Kidney (tissue), 14 donors: ENCODE measurements around the gene AANAT. TPM values are rescaled to one million over a fixed set of nuclear protein-coding genes. Genes with fewer than 3 reads are reported as not detected.

Experiments
- DNase-seq, 5 donors: peaks; one replicate each; pipeline ENCODE4 v3.0.0-alpha.2; 2013 to 2020
- FAIRE-seq: peaks from 2 replicates; lab custom pipeline; 2012; peaks lifted over from hg19 to GRCh38; lab: Jason Lieb, UNC
- H3K27ac ChIP-seq, 2 donors: one replicate each; pipeline ENCODE4 v1.7.0; 2013; ENCODE audit warnings: low read depth in 2 of 2, low read length in 2 of 2, inconsistent platforms in 1 of 2
- H3K27me3 ChIP-seq: one replicate; pipeline ENCODE4 v1.7.1; 2013; ENCODE audit warnings: low read length, inconsistent platforms; ENCODE audit not compliant: control insufficient read depth, insufficient read depth
- H3K36me3 ChIP-seq, 3 donors: one replicate each; pipeline versions ENCODE4 v1.7.0 to v1.7.1; 2013; ENCODE audit warnings: low read length in 3 of 3, control low read depth in 1 of 3, inconsistent platforms in 1 of 3; ENCODE audit not compliant: insufficient read depth in 3 of 3, control insufficient read depth in 2 of 3
- H3K4me1 ChIP-seq, 3 donors: one replicate each; pipeline versions ENCODE4 v1.7.0 to v1.7.1; 2013; ENCODE audit warnings: low read length in 3 of 3, inconsistent platforms in 1 of 3, low read depth in 1 of 3; ENCODE audit not compliant: control insufficient read depth in 2 of 3, insufficient read depth in 2 of 3
- H3K4me3 ChIP-seq, 3 donors: one replicate each; pipeline versions ENCODE4 v1.7.0 to v1.8.1; 2013; ENCODE audit warnings: low read length in 3 of 3, control low read depth in 1 of 3, inconsistent platforms in 1 of 3
- H3K9ac ChIP-seq, 3 donors: one replicate each; pipeline versions ENCODE4 v1.7.0 to v1.7.1; 2013; ENCODE audit warnings: low read length in 3 of 3, control low read depth in 1 of 3, inconsistent platforms in 1 of 3
- H3K9me3 ChIP-seq, 3 donors: one replicate each; pipeline versions ENCODE4 v1.7.0 to v1.7.1; 2013; ENCODE audit warnings: low read length in 3 of 3, control low read depth in 1 of 3, inconsistent platforms in 1 of 3; ENCODE audit not compliant: control insufficient read depth in 2 of 3, insufficient read depth in 1 of 3
- CTCF ChIP-seq: IDR thresholded peaks from 3 replicates; pipeline ENCODE4 v1.5.1; 2012; ENCODE audit warnings: mild to moderate bottlenecking, moderate library complexity, borderline replicate concordance; ENCODE audit not compliant: insufficient read depth; ENCODE audit errors: extremely low read depth
- intact Hi-C: fragments of 100-400 bp; cut with DNase I; formaldehyde crosslinking; loops from one replicate; pipeline ENCODE4 v1.11.1; 2022
- polyA plus RNA-seq: library from polyadenylated mRNA; stranded (reverse); fragments of 350-450 nt; fragmentation: Illumina TruSeq; extraction: RNeasy Lipid Tissue Mini Kit (QIAGEN cat#74804); gene quantifications from one replicate; pipeline ENCODE4 v1.2.3, GENCODE V29; 2014; ENCODE audit warnings: low read depth, low replicate concordance; ENCODE audit not compliant: insufficient read depth
- total RNA-seq: library from RNA; stranded (reverse); fragmentation: NEBNext Ultra II Directional; extraction: Animal tissue kit (Norgen Biotek cat#: 25700); gene quantifications from one replicate; pipeline ENCODE4 v1.2.1, GENCODE V29; 2021
- donor health status: control.
- donor health status: control.
- donor health status: control.
- donor health status: control.
- donor health status: control.
- donor health status: DM: yes; HTN: yes; CAD: no.
- donor health status: Normal renal cell carcinoma (clear cell type).

AANAT gene
- total and polyA plus RNA-seq, 2 donors from 2014 or later: not detected

GRCh38 chr17:76481071-76481655 lies 13.8 kb downstream of the AANAT start:
- intact Hi-C loops: no loop called here
- Histone ChIP-seq H3K27ac (no peak overlapping the region), H3K4me3 (no peak overlapping the region), H3K9me3 (no peaks in the 10 kb centered on the region), H3K9ac (no peak overlapping the region), H3K27me3 (no peaks in the 10 kb centered on the region), H3K36me3 (no peaks in the 10 kb centered on the region), H3K4me1 (no peaks in the 10 kb centered on the region)
- no peak for FAIRE-seq
- TF ChIP-seq CTCF: no peak
- no peak for DNase-seq

DNA sequence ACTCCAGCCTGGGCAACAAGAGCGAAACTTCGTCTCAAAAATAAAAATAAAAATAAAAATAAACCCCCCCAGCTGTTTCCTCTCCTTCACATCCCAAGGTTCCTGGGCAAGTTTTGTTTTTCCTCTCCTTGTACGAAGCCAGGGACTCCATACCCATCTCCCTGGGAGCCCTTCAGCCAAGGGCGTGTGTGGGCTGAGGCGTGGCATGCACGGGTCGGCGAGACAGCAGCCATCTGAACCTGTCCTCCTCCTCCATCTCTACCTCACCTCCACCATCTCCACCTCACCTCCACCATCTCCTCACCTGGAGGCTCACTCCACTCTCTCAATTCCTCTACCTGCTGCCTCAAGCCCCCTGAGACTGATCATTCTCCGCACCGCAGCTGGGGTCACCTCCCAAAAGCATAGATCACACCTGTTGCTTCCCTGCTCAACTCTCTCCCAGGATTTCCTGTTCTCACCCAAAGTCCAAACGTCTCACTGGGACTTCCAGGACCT lies 16.9 kb downstream of the AANAT start:
- intact Hi-C loops: no loop called here

DNA sequence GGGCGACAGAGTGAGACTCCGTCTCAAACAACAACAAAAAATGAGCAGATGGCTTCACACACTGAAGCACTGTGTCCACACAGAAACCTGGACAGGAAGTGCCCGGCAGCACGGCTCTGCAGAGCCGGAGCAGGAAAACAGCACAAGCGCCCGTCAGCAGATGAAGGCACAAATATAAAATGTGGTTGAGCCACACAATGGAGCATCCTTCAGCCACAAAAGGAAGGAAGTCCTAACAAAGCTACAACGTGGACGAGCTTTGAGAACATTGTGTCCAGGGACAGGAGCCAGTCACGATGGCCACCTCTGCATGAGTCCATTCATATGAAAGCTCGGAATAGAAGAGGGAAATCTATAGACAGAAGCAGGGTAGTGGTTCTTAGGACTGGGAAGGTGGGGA lies 18.2 kb downstream of the AANAT start:
- Histone ChIP-seq H3K27ac (no peak overlapping the region), H3K4me1 (no peaks in the 10 kb centered on the region), H3K27me3 (no peaks in the 10 kb centered on the region), H3K9me3 (no peaks in the 10 kb centered on the region), H3K9ac (no peak overlapping the region), H3K36me3 (no peaks in the 10 kb centered on the region), H3K4me3 (no peak overlapping the region)
- no peak for DNase-seq
- TF ChIP-seq CTCF: no peak
- intact Hi-C loops: no loop called here
- FAIRE-seq: no peak

More for the DNA sequence above, 16.9 kb downstream of the AANAT start:
- Histone ChIP-seq H3K27ac (no peak overlapping the region), H3K9ac (no peak overlapping the region), H3K4me3 (no peak overlapping the region), H3K36me3 (no peaks in the 10 kb centered on the region), H3K4me1 (no peaks in the 10 kb centered on the region), H3K27me3 (no peaks in the 10 kb centered on the region), H3K9me3 (no peaks in the 10 kb centered on the region)
- no peak for TF ChIP-seq CTCF
- no peak for FAIRE-seq
- no peak for DNase-seq
